GM21528 (cell line): ENCODE data around the gene ODAD2.
"Not testable (repeated sequence)": the region's sequence is repeated elsewhere in the genome, so short reads cannot be mapped to it uniquely, and the experiment has no call there.

Experiments used
- ATAC-seq: cut with Tn5 transposase; IDR thresholded peaks from one replicate; pipeline ENCODE4 v1.9.1; 2021; ENCODE audit warnings: mild to moderate bottlenecking, moderate library complexity; ENCODE audit not compliant: unreplicated experiment, low FRiP score

ODAD2 gene

DNA sequence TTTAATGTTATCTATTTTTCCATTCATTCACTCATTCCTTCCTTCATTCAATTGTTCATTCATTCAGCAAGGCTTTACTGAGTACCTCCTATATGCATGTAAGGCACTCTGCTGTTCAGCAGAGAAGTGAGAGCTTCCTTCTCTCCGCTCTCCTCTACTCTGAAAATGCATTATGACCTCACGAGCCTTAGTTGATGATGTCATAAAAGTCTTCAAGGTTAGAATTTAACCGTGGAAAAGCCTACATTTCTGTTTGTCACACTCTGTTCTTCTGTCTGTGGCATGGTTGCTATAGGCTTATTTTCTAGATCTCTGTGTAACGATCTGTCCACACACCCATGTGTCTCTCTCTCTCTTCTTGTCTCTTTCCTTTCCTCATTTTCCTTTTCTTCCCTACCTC lies 17.1 kb downstream of the ODAD2 start:
- ATAC-seq: no peak

DNA sequence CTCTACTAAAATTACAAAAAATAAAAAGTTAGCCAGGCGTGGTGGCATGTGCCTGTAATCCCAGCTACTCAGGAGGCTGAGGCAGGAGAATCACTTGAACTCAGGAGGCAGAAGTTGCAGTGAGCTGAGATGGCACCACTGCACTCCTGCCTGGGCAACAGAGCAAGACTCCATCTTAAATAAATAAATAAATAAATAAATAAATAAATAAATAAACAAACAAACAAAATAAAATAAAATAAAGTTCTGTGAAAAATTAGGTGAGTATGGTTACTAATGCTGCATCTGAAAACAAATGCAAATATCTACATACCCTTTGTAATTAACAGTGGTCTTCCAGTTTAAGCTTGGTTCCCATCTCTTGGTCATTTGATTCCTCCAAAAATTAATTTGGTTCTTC lies 28.1 kb downstream of the ODAD2 start:
- ATAC-seq: not testable (repeated sequence)

DNA sequence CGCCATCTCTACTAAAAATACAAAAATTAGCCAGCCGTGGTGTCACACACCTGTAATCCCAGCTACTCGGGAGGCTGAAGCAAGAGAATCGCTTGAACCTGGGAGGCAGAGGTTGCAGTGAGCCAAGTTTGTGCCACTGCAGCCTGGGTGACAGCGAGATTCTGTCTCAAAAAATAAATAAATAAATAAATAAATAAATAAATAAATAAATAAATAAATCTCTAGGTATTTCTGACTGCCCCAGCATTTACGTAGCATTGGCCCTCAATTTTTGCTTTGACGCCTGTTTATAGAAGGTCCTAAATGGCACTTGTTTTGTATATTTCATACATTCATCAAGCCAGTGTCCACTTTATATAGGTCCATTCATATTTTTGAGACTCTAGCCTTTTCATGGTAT lies 28.9 kb downstream of the ODAD2 start:
- ATAC-seq: not testable (repeated sequence)

DNA sequence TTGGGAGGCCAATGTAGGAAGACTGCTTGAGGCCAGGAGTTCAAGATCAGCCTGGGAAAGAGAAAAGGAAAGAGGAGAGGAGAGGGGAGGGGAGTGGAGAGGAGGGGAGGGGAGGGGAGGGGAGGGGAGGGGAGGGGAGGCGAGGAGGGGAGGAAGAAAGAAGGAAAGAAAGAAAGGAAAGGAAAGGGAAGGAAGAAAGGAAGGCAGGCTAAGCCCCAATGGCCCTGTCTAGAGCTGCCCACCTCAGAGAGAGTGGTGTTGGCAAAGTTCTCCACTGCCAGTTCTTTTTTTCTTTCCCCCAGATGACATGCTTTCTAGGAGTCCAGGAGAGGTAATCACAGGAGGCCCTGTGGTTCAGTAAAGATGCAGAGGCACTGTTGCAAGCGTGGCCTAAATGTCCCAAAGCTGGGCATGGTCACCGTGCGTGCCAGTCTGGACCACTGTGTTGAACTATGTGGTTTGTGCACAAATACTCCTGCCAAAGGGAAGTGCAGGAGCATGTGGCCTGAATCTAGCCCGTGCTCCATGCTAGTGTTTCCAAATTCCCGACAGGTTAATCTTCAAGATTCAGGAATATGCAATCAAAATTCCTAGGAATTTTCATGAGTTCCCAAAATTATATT lies 39.7 kb downstream of the ODAD2 start:
- ATAC-seq: no peak

DNA sequence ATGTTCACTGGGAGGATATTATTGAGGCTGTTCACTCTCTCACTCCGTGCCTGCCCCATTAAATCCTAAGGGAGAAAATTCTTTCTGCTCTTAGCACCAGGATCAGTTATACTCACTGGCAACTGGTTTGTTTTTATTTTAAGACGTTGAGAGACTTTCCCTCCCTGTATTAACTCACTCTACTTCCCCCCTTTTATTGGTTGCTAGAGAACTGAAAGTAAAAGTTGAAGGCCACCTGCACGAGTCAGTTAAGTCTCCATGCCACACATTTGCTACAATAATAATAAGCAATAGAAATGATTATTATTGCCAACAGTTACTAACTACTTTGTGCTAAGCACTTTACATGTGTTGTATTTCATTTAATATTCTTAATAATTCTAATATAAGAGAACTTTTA lies 40.5 kb downstream of the ODAD2 start:
- ATAC-seq: peak; percentile 88

DNA sequence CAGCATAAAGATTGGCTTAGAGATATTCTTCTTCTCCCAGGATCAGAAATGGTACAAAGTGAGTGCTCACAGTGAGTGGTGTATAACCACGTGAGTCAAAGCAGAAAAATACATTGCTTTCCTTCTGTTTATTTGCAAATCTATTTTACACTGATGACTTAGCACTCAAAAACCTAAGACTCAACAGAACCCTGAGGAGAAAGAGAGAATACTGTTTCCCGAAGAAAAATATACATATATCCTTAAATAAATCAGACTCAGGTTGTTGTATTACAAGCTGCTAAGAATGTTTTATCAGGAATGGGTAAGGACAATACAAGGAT lies 48.7 kb downstream of the ODAD2 start:
- ATAC-seq: no peak

DNA sequence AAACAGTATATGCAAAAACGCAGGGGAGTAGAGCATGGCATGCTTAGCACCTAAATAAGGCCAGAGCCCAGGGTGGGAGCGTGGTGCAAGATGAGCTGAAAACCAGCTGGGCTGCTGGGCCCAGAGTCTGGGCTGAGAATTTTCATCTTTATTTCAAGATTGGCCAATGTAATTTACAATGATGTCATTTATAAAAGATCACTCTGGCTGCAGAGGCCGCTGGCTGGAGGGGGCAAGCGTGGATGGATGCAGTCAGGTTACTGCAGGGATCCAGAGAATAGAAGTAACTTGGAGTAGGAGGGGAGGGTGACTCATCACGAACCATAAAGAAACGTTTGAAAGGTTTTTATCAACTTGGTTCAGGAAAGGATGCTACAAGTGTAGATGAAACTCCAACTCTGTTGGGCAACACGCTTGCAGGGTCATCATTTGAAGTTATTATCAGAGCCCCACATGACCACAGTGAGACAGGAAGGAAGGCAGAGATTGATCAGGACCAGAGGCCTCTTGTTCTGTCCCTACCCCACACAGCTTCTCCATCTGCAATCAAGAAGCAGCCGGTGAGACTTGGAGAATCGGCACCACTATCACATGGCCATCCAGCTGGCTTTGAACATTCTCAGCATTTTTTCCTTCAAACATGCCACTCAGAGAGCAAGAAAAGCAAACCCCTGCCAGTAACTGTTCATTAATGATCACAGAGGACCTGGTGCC lies 49.2 kb downstream of the ODAD2 start:
- no peak for ATAC-seq

DNA sequence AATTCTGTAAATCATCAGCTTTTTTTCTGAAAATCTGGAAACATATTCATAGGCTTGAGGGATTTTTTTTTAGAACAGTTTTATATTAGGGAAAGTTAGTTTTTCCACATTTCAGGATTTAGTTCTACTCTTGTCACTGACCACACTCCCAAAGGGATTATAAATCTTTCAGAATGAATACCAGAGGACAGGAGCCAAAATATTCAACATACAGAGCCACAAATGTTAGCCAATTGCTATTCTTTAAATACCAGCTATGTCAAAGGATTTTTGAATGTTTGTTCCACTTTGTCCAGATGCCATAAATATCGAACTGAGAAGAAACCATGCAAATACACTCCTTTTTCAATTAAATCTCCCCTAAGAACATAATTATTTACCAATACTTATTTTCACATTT lies 50.7 kb downstream of the ODAD2 start:
- ATAC-seq: no peak

DNA sequence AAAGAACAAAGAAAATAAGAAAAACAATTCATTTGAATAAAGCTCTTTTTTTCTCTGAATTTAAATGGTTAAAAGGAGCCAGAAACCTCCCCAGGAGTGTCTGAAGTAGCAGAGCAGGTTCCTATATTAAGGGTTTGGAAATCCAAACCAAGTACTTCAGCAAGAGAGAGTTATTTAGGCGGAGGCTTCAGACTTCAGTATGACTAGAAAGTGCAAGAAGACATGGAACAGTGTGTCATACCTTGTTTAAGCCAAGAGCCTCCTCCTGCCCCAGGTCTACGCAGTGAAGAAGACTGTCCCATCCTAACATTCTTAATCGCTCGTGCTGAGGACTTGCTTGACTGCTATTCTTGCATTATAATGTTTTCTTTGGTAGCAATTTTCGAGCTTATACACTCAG lies 51.3 kb downstream of the ODAD2 start:
- ATAC-seq: no peak

DNA sequence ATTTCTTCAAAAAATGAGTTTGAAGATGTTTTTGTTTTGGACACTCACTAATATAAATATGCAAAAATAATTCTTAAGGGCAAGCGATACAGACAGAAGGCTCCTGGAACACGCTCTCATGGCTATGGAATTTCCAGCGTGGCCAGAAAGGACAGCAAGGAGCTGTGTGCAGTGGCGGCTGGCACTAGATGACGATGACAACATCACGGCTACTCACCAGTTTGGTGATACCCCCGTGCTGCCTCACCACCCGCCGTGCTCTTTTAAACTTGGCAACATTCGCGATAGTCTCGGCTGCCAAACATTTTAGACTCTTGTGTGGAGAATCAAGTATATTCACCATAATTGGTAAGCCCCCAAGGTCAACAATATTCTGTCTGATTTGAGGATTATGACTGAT lies 54.9 kb downstream of the ODAD2 start:
- ATAC-seq: no peak

DNA sequence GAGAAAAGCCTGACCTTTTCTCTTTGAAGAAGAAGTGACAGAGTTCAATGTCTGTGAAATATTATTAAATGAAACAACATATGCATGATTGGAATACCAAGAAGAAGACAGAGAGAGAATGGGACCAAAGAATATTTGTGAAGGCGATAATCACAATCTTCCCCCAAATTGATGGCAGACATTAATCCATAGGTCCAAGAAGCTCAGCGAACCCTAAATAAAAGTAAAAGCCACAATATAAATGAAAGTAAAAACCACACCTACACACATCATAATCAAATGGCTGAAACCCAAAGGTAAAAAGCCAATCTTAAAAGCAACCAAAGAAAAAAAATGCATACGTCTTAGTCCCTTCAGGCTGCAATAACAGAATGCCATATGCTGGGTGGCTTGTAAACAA lies 84.0 kb downstream of the ODAD2 start:
- no peak for ATAC-seq

DNA sequence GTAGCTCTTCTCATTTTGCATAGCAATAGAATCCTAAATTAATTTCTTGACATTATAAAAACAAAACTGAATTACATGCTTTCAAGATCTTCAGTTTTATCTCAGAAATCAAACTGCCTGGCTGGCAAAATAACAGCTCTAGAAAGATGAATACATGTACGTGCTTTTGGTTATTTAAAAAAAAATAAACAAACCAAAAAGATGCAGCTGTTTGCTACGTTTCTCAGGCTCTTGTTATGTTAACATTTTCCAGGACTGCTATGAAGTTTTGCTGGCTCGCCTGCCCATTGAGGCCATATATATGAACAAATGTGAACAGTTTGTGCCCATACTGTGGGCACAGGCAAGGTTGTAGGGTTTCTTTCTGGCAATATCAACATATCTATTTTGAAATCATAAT lies 86.6 kb downstream of the ODAD2 start:
- ATAC-seq: no peak

DNA sequence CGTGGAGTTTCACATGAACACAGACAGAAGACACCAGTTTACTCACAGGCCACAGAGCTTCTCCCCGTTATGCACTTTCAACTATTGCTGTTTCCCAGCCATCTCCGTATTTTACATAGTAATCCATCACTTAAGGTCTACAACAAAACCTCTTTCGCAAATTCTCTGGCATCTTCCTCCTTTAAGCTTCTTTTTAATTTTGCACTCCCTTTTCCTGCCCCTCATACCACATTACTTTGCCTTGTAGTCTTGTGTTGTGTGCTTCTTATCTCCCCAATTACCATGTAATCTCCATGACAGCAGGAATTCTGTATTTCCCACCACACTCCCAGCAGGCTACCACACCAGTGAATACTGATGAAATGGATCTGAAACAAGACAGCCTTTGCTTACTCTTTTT lies 87.3 kb downstream of the ODAD2 start:
- no peak for ATAC-seq

DNA sequence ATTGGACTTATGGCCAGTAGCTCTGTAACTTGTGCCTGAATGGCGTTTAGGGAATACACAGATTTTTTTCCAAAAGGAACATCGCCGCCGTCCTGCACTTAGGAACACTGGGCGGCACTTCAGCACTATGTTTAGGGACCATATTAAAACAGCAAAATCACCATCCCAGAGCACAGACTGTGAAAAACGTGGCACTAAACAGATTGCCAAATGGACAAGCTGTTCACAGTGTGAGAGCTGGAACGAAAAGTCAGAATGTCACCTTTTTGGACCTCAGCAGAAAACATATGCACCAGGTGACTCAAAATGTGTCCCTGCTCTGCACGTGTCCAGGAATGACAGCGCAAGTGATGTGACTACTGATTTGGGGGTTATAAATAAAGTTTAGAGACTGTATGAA lies 87.9 kb downstream of the ODAD2 start:
- ATAC-seq: no peak

DNA sequence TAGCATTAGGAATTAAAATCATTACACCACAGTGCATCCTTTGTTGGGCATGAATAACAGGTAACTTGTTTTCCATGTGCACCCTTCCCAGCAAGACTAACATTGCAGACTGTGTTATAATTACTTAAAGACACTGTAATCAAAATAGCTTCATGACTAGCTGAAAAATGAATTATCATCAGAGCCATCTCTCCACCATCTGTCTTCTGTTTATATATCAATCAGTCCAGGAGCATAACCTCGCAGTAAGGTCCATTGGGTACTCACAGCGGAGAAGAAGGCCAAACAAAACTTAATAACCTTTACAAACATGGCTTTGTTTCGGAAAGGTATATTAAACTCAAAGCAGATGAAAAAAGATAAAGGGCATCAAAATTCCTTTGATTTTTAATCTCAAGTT lies 90.6 kb downstream of the ODAD2 start:
- no peak for ATAC-seq

DNA sequence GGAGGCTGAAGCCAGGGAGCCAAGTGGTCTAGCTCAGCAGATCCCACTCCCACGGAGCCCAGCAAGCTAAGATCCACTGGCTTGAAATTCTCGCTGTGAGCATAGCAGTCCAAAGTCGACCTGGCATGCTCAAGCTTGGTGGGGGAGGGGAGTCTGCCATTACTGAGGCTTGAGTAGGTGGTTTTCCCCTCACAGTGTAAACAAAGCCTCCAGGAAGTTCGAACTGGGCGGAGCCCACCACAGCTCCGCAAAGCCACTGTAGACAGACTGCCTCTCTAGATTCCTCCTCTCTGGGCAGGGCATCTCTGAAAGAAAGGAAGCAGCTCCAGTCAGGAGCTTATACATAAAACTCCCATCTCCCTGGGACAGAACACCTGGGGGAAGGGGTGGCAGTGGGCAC lies 99.4 kb downstream of the ODAD2 start:
- ATAC-seq: not testable (repeated sequence)

DNA sequence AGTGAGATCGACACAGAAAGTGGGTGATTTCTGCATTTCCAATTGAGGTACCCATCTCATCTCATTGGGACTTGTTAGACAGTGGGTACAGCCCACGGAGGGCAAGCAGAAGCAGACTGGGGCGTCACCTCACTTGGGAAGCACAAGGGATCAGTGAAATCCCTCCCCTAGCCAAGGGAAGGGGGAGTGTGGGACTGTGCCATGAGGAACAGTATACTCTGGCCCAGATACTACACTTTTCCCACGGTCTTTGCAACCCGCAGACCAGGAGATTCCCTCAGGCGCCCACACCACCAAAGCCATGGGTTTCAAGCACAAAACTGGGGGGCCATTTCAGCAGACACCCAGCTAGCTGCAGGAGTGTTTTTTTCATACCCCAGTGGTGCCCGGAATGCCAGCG lies 99.8 kb downstream of the ODAD2 start:
- no peak for ATAC-seq

DNA sequence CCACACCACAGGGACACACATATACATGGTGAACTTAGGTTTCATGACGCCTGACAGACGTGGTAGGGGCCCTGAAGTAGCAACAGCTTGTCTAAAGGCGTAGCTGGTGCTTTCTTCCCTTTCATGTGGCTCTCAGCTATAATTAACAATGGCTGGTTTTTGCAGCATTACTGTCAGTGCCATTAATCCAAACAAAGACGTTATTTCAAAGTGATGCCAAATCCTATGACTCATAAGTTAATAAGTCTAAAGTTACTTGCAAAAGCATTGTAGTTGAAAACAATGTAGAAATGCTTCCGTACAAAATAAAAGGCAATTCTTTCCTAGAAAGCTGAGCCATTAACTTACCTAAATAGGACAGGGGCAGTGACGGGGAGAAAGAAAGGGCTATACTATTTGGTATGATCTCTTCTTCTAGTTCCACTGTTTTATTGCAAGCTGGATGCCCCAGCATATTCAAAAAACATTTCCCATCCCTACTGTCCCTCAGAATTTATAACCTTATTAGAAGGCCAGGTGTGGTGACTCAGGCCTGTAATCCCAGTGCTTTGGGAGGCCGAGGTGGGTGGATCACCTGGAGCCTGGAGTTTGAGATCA lies 105.4 kb downstream of the ODAD2 start:
- ATAC-seq: no peak

DNA sequence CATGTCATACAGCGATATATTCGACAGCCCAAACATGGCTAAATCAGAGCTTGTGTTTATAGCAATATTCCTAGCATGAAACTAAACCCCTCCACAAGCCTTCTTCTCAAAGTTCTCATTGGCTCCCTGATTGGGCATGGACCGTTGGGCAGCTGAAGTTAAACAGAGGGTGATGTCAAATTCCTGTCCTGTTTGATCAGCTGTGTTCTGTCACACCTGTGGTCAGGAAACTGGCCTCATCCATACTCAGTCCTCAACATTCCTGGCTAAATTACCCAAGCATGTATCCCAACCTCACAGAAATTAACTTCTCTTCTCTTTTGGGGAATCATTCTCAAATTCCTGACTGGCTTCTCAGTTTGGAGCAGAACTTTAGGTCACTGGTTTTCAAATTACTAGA lies 107.9 kb downstream of the ODAD2 start:
- no peak for ATAC-seq

DNA sequence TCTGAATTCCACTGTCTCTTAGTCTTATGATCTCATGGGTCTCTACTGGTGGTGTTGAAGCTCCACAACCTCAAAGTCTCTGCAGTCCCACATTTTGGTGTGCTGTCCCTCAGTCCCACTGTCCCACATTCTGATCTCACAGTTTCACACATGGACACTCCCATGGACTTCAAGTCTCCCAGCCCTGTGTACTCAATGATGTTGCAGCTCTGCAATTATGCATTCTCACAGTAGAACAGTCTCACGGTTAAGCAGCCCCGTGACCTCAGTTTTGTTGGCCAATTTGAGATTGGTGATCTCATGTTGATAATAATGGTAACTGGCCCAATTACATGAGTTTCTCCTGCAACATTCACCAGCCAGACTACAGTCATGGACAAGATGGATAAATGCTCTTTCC lies 109.4 kb downstream of the ODAD2 start:
- no peak for ATAC-seq

DNA sequence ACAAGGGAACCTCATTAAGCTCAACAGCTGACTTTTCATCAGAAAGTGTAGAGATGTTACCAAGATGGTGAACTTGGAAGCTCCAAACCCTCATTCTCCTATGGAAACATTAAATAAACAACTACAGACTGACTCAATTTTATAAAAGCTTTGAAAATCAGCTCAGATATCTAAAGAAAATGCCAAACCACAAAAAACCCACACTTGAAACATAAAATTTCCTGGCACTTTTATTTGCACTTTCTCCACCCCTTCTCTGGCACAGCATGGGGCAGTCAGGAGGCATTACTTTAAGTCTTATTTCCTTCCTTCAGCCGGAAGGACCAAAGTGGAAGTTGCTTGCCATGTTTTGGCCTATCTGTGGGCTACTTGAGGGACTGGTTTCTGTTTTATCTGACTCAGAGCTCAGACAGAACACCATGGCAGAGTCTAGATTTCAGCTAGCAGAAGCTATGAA lies 114.7 kb downstream of the ODAD2 start:
- ATAC-seq: no peak

DNA sequence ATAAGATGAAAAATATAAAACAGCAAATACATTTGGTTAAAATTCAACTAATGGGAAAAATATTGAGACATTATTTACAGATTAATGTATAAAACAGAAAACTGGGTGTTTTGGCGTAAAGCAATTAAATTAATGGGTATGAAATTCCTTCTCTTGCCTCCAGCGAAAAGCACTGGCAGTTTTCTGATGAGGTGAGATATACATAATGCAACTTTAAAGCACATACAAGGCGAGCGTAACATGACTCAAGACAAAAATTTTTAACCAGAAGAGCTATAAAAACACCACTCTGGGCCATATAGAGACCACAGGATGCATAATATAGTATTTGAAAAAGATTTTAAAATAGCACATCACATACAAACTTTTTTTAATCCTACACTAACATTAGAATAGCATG lies 120.6 kb downstream of the ODAD2 start:
- ATAC-seq: no peak
